Neutrophil (primary cell): ENCODE measurements around the gene PET100.

ENCODE experiments used
- H3K27ac ChIP-seq: fragments of 200-600 bp; sonication (generic); 2 replicates; pipeline ENCODE4 v1.5.1; 2016; ENCODE audit warnings: mild to moderate bottlenecking, moderate library complexity
- H3K27me3 ChIP-seq: fragments of 200-600 bp; sonication (generic); 2 replicates; pipeline ENCODE4 v1.6.0; 2016; ENCODE audit warnings: mild to moderate bottlenecking
- H3K36me3 ChIP-seq: fragments of 200-600 bp; sonication (generic); 2 replicates; pipeline ENCODE4 v1.5.1; 2017
- H3K4me1 ChIP-seq, 2 experiments: fragments of 200-600 bp in 1 of 2; sonication (generic) in 1 of 2; 1 replicate in 1 of 2; 2 replicates in 1 of 2; pipeline versions ENCODE4 v1.5.1 to v1.6.1; 2013 to 2016; ENCODE audit warnings: low read depth in 1 of 2, low read length in 1 of 2, mild to moderate bottlenecking in 1 of 2, moderate library complexity in 1 of 2; ENCODE audit not compliant: control insufficient read depth in 1 of 2, insufficient read depth in 1 of 2
- H3K4me3 ChIP-seq, 2 experiments: fragments of 200-600 bp in 1 of 2; sonication (generic) in 1 of 2; 1 replicate in 1 of 2; 2 replicates in 1 of 2; pipeline ENCODE4 v1.5.1; 2013 to 2016; ENCODE audit warnings: low read depth in 1 of 2, low read length in 1 of 2, mild to moderate bottlenecking in 1 of 2, moderate library complexity in 1 of 2
- H3K9me3 ChIP-seq: fragments of 200-600 bp; sonication (generic); 2 replicates; pipeline ENCODE4 v1.5.1; 2016
- TF ChIP-seq, protein P1 (sequence below): fragments of 200-600 bp; sonication (generic); IDR thresholded peaks from 2 replicates; pipeline ENCODE4 v1.5.1; 2016; ENCODE audit warnings: antibody characterized with exemption

The PET100 gene

DNA sequence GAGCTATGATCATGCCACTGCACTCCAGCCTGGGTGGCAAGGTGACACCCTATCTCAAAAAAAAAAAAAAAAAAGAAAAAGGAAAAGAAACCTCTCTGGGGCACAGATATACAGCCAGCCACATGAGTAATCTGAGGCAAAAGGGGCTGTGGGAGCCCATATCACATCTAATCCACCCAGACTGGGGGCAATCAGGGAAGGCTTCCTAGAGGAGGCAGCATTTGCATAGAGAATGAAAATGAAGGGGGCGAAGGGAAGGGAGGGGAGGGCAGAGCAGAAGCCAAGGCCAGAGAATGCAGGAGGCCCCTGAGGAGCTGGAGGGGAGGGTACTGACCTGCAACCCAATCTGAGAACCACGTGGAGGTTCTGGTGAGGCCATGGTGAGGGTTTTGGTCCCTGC, 20.6 kb downstream of the PET100 start:
- peaks cover 51 to 53% of the 10 kb centered on the region in 2 experiments for H3K4me1 ChIP-seq
- TF ChIP-seq, protein P1, sequence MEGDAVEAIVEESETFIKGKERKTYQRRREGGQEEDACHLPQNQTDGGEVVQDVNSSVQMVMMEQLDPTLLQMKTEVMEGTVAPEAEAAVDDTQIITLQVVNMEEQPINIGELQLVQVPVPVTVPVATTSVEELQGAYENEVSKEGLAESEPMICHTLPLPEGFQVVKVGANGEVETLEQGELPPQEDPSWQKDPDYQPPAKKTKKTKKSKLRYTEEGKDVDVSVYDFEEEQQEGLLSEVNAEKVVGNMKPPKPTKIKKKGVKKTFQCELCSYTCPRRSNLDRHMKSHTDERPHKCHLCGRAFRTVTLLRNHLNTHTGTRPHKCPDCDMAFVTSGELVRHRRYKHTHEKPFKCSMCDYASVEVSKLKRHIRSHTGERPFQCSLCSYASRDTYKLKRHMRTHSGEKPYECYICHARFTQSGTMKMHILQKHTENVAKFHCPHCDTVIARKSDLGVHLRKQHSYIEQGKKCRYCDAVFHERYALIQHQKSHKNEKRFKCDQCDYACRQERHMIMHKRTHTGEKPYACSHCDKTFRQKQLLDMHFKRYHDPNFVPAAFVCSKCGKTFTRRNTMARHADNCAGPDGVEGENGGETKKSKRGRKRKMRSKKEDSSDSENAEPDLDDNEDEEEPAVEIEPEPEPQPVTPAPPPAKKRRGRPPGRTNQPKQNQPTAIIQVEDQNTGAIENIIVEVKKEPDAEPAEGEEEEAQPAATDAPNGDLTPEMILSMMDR, result no peak
- H3K4me3 ChIP-seq, result no peak overlapping the region
- H3K27me3 ChIP-seq, result no peaks in the 10 kb centered on the region
- H3K36me3 ChIP-seq, result peaks cover 36% of the 10 kb centered on the region
- no peak overlapping the region for H3K27ac ChIP-seq
- H3K9me3 ChIP-seq, result no peaks in the 10 kb centered on the region

- no peaks in the 10 kb centered on the region for H3K9me3 ChIP-seq
- peaks cover 55 to 56% of the 10 kb centered on the region in 2 experiments for H3K4me1 ChIP-seq
- TF ChIP-seq, protein P1, result peak; percentile 98
- H3K27me3 ChIP-seq, result no peaks in the 10 kb centered on the region
- H3K4me3 ChIP-seq, result peak overlapping the region; percentile 51 to 55
- H3K36me3 ChIP-seq, result peaks cover 16% of the 10 kb centered on the region
- peak overlapping the region; percentile 91 for H3K27ac ChIP-seq
Observed at GRCh38 chr19:7652061-7652641, 22.6 kb downstream of the PET100 start.

DNA sequence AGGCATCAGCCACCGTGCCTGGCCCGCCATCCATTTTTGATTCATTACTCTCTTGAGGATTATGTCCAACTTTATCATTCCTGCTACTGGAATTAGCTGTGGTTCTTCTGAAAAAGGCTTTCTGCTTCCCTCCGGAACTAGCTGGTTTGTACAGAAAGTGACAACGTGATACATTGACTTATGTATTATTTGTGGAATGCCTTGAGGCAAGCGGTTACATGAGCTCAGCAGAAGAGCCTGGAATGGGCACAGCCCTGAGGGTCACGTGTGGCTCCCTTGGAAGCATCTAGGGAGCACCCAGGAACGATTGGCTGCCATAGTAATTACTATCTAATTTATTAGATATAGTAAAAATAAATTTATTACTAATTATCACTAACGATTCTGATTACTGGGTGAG, 24.8 kb downstream of the PET100 start:
- no peaks in the 10 kb centered on the region for H3K27me3 ChIP-seq
- peaks cover 77 to 78% of the 10 kb centered on the region in 2 experiments for H3K4me1 ChIP-seq
- H3K36me3 ChIP-seq, result no peaks in the 10 kb centered on the region
- no peaks in the 10 kb centered on the region for H3K9me3 ChIP-seq
- no peak overlapping the region for H3K4me3 ChIP-seq
- H3K27ac ChIP-seq, result peak overlapping the region; percentile 91
- TF ChIP-seq, protein P1, result no peak

DNA sequence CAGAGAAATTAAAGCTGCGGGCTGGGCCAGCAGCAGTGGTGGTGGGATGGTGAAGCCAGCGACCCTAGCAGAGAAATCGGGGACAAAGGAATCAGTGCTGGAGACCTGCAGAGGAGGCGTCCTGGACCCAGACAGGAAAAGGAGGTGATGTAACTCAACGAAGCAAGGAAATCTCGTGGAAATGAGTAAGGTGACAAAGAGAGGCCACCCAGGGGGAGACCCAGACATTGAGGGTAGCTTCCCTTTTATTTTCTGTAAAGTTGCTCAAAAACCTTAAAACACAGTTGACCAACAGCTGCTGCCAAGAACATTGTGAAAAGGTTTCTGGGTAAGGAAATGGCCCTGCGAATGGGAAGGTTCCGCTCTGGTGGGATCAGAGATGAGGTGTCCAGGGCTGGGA, 26.0 kb downstream of the PET100 start:
- Histone ChIP-seq H3K9me3 (no peaks in the 10 kb centered on the region), H3K27me3 (no peaks in the 10 kb centered on the region), H3K36me3 (no peaks in the 10 kb centered on the region), H3K4me3 (peak overlapping the region; percentile 48 to 55), H3K4me1 (peaks cover 77 to 81% of the 10 kb centered on the region in 2 experiments), H3K27ac (peak overlapping the region; percentile 91)
- TF ChIP-seq, protein P1, result no peak

DNA sequence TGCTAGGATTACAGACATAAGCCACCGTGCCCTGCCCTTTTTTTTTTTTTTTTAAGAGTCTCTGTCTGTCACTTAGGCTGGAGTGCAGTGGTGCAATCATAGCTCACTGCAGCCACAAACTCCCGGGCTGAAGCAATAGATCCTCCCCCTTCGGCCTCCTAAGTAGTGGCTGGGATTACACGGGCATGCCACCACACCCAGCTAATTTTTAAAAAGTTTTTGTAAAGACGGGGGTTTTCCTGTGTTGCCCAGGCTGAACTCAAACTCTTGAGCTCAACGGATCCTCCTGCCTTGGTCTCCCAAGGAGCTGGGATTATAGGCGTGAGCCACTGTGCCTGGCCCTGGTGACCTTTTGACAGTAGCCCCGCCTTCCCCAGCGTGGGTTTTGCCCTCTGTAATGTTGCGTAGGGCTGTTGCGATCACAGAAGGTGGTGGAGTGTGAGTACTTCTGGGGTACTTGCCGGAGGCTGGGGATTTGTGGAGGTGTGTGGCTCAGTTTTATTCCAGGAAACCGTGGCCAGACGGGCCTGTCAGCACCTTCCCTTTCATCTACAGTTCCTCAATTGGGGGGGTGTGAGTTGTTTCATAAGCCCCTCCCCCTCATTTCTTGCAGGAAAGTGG, 27.6 kb downstream of the PET100 start:
- Histone ChIP-seq H3K4me3 (peak overlapping the region; percentile 48 to 55), H3K9me3 (no peaks in the 10 kb centered on the region), H3K27ac (peak overlapping the region; percentile 91), H3K36me3 (no peaks in the 10 kb centered on the region), H3K4me1 (peaks cover 70 to 74% of the 10 kb centered on the region in 2 experiments), H3K27me3 (no peaks in the 10 kb centered on the region)
- TF ChIP-seq, protein P1, result no peak
